ENCODE results near the gene RGS9BP.
"Not testable (repeated sequence)": the region's sequence is repeated elsewhere in the genome, so short reads cannot be mapped to it uniquely, and the experiment has no call there.

Gene RGS9BP

GRCh38 chr19:32688311-32688710 lies 12.7 kb downstream of the RGS9BP start:
- no peak for DNase-seq (ENCODE audit: low read depth, low spot score)

GRCh38 chr19:32691291-32691951 lies 15.8 kb downstream of the RGS9BP start, which contains the start of gene NUDT19:
TSS of gene NUDT19 (plus strand) at chr19:32691821. CDS start at chr19:32691961, 140 bp downstream.
- DNase-seq (ENCODE audit: low read depth, low spot score) = no peak
- H3K9ac ChIP-seq (ENCODE audit: insufficient read length, low read depth) = peak within 1 kb of the TSS; percentile 86
- H3K4me1 ChIP-seq (ENCODE audit: insufficient read depth, insufficient read length) = peaks cover 4% of the 10 kb centered on the region
- peaks cover 15% of the 10 kb centered on the region for H3K27me3 ChIP-seq (ENCODE audit: insufficient read depth, insufficient read length)
- peaks cover 8% of the 10 kb centered on the region for H3K36me3 ChIP-seq (ENCODE audit: insufficient read depth, insufficient read length, low read length)
- TF ChIP-seq SUZ12 (IDR thresholded peaks at IDR 0.05; ENCODE audit: extremely low read depth, insufficient read depth, insufficient read length) (no peak), YY1 (IDR thresholded peaks at IDR 0.05; ENCODE audit: insufficient read depth, insufficient read length) (no peak), ZNF274 (IDR thresholded peaks at IDR 0.05; ENCODE audit: low read depth, low read length) (no peak)
- H3K9me3 ChIP-seq (ENCODE audit: insufficient read depth, low read length) = peaks cover 10% of the 10 kb centered on the region; the same call in 1 of the 2 replicates
- H3K4me3 ChIP-seq (ENCODE audit: insufficient read length, low read depth) = peak within 1 kb of the TSS; percentile 68

More at GRCh38 chr19:32688311-32688710, 12.7 kb downstream of the RGS9BP start:
- Histone ChIP-seq H3K4me3 (ENCODE audit: insufficient read length, low read depth) (no peak overlapping the region), H3K9ac (ENCODE audit: insufficient read length, low read depth) (no peak overlapping the region), H3K27me3 (ENCODE audit: insufficient read depth, insufficient read length) (peaks cover 15% of the 10 kb centered on the region), H3K36me3 (ENCODE audit: insufficient read depth, insufficient read length, low read length) (peaks cover 2% of the 10 kb centered on the region), H3K4me1 (ENCODE audit: insufficient read depth, insufficient read length) (peaks cover 4% of the 10 kb centered on the region), H3K9me3 (ENCODE audit: insufficient read depth, low read length) (peaks cover 6% of the 10 kb centered on the region; the same call in 1 of the 2 replicates)
- TF ChIP-seq YY1 (IDR thresholded peaks at IDR 0.05; ENCODE audit: insufficient read depth, insufficient read length) (no peak), SUZ12 (IDR thresholded peaks at IDR 0.05; ENCODE audit: extremely low read depth, insufficient read depth, insufficient read length) (no peak), ZNF274 (IDR thresholded peaks at IDR 0.05; ENCODE audit: low read depth, low read length) (no peak)

- H3K9ac ChIP-seq (ENCODE audit: insufficient read length, low read depth) = peak overlapping the region; percentile 86
- peak overlapping the region; percentile 68 for H3K4me3 ChIP-seq (ENCODE audit: insufficient read length, low read depth)
- DNase-seq (ENCODE audit: low read depth, low spot score) = no peak
- TF ChIP-seq SUZ12 (IDR thresholded peaks at IDR 0.05; ENCODE audit: extremely low read depth, insufficient read depth, insufficient read length) = no peak
- no peak for TF ChIP-seq ZNF274 (IDR thresholded peaks at IDR 0.05; ENCODE audit: low read depth, low read length)
- TF ChIP-seq YY1 (IDR thresholded peaks at IDR 0.05; ENCODE audit: insufficient read depth, insufficient read length) = no peak
- peaks cover 4% of the 10 kb centered on the region for H3K4me1 ChIP-seq (ENCODE audit: insufficient read depth, insufficient read length)
- peaks cover 10% of the 10 kb centered on the region for H3K36me3 ChIP-seq (ENCODE audit: insufficient read depth, insufficient read length, low read length)
- peaks cover 15% of the 10 kb centered on the region for H3K27me3 ChIP-seq (ENCODE audit: insufficient read depth, insufficient read length)
- peaks cover 10% of the 10 kb centered on the region; the same call in 1 of the 2 replicates for H3K9me3 ChIP-seq (ENCODE audit: insufficient read depth, low read length)
These were observed 16.5 kb downstream of the RGS9BP start for GRCh38 chr19:32691952-32692726.

GRCh38 chr19:32692727-32693061 lies 17.0 kb downstream of the RGS9BP start:
- TF ChIP-seq SUZ12 (IDR thresholded peaks at IDR 0.05; ENCODE audit: extremely low read depth, insufficient read depth, insufficient read length) (no peak), YY1 (IDR thresholded peaks at IDR 0.05; ENCODE audit: insufficient read depth, insufficient read length) (no peak), ZNF274 (IDR thresholded peaks at IDR 0.05; ENCODE audit: low read depth, low read length) (no peak)
- DNase-seq (ENCODE audit: low read depth, low spot score) = no peak
- Histone ChIP-seq H3K4me1 (ENCODE audit: insufficient read depth, insufficient read length) (peaks cover 4% of the 10 kb centered on the region), H3K4me3 (ENCODE audit: insufficient read length, low read depth) (peak overlapping the region; percentile 68), H3K9ac (ENCODE audit: insufficient read length, low read depth) (peak overlapping the region; percentile 86), H3K9me3 (ENCODE audit: insufficient read depth, low read length) (peaks cover 10% of the 10 kb centered on the region; the same call in 1 of the 2 replicates), H3K36me3 (ENCODE audit: insufficient read depth, insufficient read length, low read length) (peaks cover 12% of the 10 kb centered on the region), H3K27me3 (ENCODE audit: insufficient read depth, insufficient read length) (peaks cover 15% of the 10 kb centered on the region)

- Histone ChIP-seq H3K27me3 (ENCODE audit: insufficient read depth, insufficient read length) (peaks cover 15% of the 10 kb centered on the region), H3K36me3 (ENCODE audit: insufficient read depth, insufficient read length, low read length) (peaks cover 13% of the 10 kb centered on the region)
- H3K9me3 ChIP-seq (ENCODE audit: insufficient read depth, low read length); H3K4me1 ChIP-seq (ENCODE audit: insufficient read depth, insufficient read length); H3K4me3 ChIP-seq (ENCODE audit: insufficient read length, low read depth); DNase-seq (ENCODE audit: low read depth, low spot score); H3K9ac ChIP-seq (ENCODE audit: insufficient read length, low read depth): not testable (repeated sequence)
These were observed 17.8 kb downstream of the RGS9BP start for GRCh38 chr19:32693151-32694108.

GRCh38 chr19:32694316-32694715 lies 18.7 kb downstream of the RGS9BP start:
- Histone ChIP-seq H3K27me3 (ENCODE audit: insufficient read depth, insufficient read length) (peaks cover 15% of the 10 kb centered on the region), H3K36me3 (ENCODE audit: insufficient read depth, insufficient read length, low read length) (peaks cover 17% of the 10 kb centered on the region)
- not testable (repeated sequence) for H3K9ac ChIP-seq (ENCODE audit: insufficient read length, low read depth); DNase-seq (ENCODE audit: low read depth, low spot score); H3K4me1 ChIP-seq (ENCODE audit: insufficient read depth, insufficient read length); H3K9me3 ChIP-seq (ENCODE audit: insufficient read depth, low read length); H3K4me3 ChIP-seq (ENCODE audit: insufficient read length, low read depth)

GRCh38 chr19:32694851-32695250 lies 19.2 kb downstream of the RGS9BP start:
- H3K4me3 ChIP-seq (ENCODE audit: insufficient read length, low read depth); H3K4me1 ChIP-seq (ENCODE audit: insufficient read depth, insufficient read length); H3K9ac ChIP-seq (ENCODE audit: insufficient read length, low read depth); DNase-seq (ENCODE audit: low read depth, low spot score); H3K9me3 ChIP-seq (ENCODE audit: insufficient read depth, low read length): not testable (repeated sequence)
- Histone ChIP-seq H3K36me3 (ENCODE audit: insufficient read depth, insufficient read length, low read length) (peaks cover 17% of the 10 kb centered on the region), H3K27me3 (ENCODE audit: insufficient read depth, insufficient read length) (peaks cover 15% of the 10 kb centered on the region)

- not testable (repeated sequence) for H3K9ac ChIP-seq (ENCODE audit: insufficient read length, low read depth); H3K9me3 ChIP-seq (ENCODE audit: insufficient read depth, low read length); H3K4me1 ChIP-seq (ENCODE audit: insufficient read depth, insufficient read length); DNase-seq (ENCODE audit: low read depth, low spot score); H3K4me3 ChIP-seq (ENCODE audit: insufficient read length, low read depth)
- Histone ChIP-seq H3K27me3 (ENCODE audit: insufficient read depth, insufficient read length) (peaks cover 15% of the 10 kb centered on the region), H3K36me3 (ENCODE audit: insufficient read depth, insufficient read length, low read length) (peaks cover 17% of the 10 kb centered on the region)
These were observed 19.9 kb downstream of the RGS9BP start for GRCh38 chr19:32695506-32695905.

- not testable (repeated sequence) for H3K9me3 ChIP-seq (ENCODE audit: insufficient read depth, low read length); H3K27me3 ChIP-seq (ENCODE audit: insufficient read depth, insufficient read length); H3K4me1 ChIP-seq (ENCODE audit: insufficient read depth, insufficient read length); DNase-seq (ENCODE audit: low read depth, low spot score); H3K4me3 ChIP-seq (ENCODE audit: insufficient read length, low read depth); H3K9ac ChIP-seq (ENCODE audit: insufficient read length, low read depth)
- peaks cover 17% of the 10 kb centered on the region for H3K36me3 ChIP-seq (ENCODE audit: insufficient read depth, insufficient read length, low read length)
These were observed 21.1 kb downstream of the RGS9BP start for GRCh38 chr19:32696771-32697170.

GRCh38 chr19:32700129-32700528 lies 24.5 kb downstream of the RGS9BP start:
- not testable (repeated sequence) for H3K9ac ChIP-seq (ENCODE audit: insufficient read length, low read depth); DNase-seq (ENCODE audit: low read depth, low spot score); H3K4me1 ChIP-seq (ENCODE audit: insufficient read depth, insufficient read length); H3K27me3 ChIP-seq (ENCODE audit: insufficient read depth, insufficient read length); H3K4me3 ChIP-seq (ENCODE audit: insufficient read length, low read depth)
- Histone ChIP-seq H3K36me3 (ENCODE audit: insufficient read depth, insufficient read length, low read length) (peaks cover 13% of the 10 kb centered on the region), H3K9me3 (ENCODE audit: insufficient read depth, low read length) (peaks cover 17% of the 10 kb centered on the region; the same call in 1 of the 2 replicates)
